ENCODE data around the gene UBP1. TPM values are rescaled to one million over a fixed set of nuclear protein-coding genes. Genes with fewer than 3 reads are reported as not detected.

UBP1 gene
- total RNA-seq, 1 donor from 2014 or later: 78.1 TPM

DNA sequence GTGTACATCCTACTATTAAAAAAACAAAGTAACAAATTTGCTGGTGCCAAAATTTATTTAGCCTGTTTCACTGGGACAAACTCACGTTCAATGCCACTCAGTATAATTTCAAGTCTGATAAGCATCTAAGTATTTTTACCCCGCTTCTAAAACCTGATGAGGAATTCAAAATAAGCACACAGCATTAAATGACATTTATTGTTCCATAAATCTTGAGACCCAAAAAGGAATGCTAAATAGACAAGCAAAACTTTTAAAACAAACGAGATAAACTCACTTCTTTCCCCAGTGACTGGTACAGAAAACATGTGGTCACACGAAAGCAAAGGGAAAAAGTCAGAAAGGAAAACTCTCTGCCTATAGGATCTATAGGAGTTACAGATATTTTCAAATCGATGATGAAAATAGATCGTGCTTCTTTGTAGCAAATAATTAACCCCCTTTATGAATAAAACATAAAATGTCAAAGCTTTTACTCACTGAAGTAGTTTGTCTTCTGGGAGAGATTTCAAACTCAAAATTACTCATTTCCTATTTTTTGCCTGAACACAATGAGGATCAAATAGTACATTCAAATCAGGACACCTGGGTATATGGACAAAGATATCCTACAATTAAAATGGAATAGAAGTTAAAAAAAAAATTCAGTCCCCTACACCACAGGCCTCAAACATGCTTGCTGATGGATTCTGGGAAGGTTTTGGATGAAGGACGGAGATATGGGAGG is 51.7 kb downstream of the UBP1 start:
- DNase-seq (ENCODE audit: low spot score, unreplicated experiment): no peak
- Mint-ChIP-seq H3K27me3 (no peaks in the 10 kb centered on the region), H3K4me1 (ENCODE audit: low read depth) (no peaks in the 10 kb centered on the region), H3K4me3 (ENCODE audit: low read depth) (no peak overlapping the region), H3K9me3 (ENCODE audit: low read depth) (no peaks in the 10 kb centered on the region), H3K36me3 (ENCODE audit: insufficient read depth) (peaks cover 29% of the 10 kb centered on the region), H3K27ac (no peak overlapping the region)
- TF ChIP-seq, protein P1, sequence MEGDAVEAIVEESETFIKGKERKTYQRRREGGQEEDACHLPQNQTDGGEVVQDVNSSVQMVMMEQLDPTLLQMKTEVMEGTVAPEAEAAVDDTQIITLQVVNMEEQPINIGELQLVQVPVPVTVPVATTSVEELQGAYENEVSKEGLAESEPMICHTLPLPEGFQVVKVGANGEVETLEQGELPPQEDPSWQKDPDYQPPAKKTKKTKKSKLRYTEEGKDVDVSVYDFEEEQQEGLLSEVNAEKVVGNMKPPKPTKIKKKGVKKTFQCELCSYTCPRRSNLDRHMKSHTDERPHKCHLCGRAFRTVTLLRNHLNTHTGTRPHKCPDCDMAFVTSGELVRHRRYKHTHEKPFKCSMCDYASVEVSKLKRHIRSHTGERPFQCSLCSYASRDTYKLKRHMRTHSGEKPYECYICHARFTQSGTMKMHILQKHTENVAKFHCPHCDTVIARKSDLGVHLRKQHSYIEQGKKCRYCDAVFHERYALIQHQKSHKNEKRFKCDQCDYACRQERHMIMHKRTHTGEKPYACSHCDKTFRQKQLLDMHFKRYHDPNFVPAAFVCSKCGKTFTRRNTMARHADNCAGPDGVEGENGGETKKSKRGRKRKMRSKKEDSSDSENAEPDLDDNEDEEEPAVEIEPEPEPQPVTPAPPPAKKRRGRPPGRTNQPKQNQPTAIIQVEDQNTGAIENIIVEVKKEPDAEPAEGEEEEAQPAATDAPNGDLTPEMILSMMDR (IDR thresholded peaks at IDR 0.05; ENCODE audit: unreplicated experiment): no peak

DNA sequence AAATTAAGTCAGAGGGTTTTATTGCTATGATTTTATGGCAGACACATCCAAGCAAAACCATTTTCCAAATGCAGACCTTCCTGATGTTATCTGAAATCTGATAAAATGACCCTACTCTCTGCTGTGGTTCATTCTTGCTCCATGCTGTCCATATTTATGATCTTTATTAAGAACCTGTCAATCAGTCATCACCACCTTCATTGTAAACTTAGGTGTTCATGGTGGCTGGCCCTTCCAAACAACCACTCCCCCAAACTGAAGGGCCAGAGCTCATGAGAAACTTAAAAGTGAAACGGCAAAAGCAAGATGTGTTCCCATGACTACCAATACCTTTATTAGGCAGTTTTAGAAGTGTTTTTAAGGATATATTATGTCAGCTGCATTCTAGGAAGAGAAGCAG is 53.6 kb downstream of the UBP1 start:
- no peak for DNase-seq (ENCODE audit: low spot score, unreplicated experiment)
- H3K4me3 Mint-ChIP-seq (ENCODE audit: low read depth): no peak overlapping the region
- H3K4me1 Mint-ChIP-seq (ENCODE audit: low read depth): no peaks in the 10 kb centered on the region
- no peaks in the 10 kb centered on the region for H3K27me3 Mint-ChIP-seq
- no peaks in the 10 kb centered on the region for H3K9me3 Mint-ChIP-seq (ENCODE audit: low read depth)
- peak overlapping the region; percentile 11 for H3K27ac Mint-ChIP-seq
- TF ChIP-seq, protein P1 (IDR thresholded peaks at IDR 0.05; ENCODE audit: unreplicated experiment): no peak
- peaks cover 33% of the 10 kb centered on the region for H3K36me3 Mint-ChIP-seq (ENCODE audit: insufficient read depth)

DNA sequence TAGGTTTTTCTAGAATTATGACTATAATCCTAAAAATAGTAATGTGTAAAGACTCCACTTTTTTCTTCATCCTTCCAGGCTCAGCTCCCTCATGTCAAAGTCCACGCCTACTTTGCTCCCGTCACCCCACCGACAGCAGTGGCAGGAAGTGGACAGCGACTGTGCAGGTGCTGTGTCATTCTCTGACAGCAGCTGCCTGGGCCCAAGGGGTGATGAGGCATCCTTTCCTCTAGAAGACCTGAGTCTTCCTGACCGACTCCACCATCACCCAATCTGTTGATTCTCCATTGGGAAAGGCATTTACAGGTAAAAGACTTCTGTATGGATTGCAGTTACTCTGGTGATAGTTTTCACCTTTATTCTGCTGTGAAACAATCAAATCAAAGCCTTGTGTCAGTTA is 54.8 kb downstream of the UBP1 start:
- no peaks in the 10 kb centered on the region for H3K9me3 Mint-ChIP-seq (ENCODE audit: low read depth)
- H3K36me3 Mint-ChIP-seq (ENCODE audit: insufficient read depth): peaks cover 30% of the 10 kb centered on the region
- no peaks in the 10 kb centered on the region for H3K27me3 Mint-ChIP-seq

DNA sequence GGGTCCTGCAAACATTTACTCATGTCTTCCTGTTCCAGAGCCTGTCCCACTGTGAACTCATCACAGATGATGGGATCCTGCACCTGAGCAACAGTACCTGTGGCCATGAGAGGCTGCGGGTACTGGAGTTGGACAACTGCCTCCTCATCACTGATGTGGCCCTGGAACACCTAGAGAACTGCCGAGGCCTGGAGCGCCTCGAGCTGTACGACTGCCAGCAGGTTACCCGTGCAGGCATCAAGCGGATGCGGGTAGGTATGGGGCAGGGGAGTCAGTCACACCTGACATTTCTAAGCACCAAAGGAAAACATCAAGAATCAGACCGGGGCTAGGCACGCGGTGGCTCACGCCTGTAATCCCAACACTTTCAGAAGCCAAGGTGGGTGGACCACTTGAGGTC is 56.3 kb downstream of the UBP1 start:
- DNase-seq (ENCODE audit: low spot score, unreplicated experiment): no peak
- H3K36me3 Mint-ChIP-seq (ENCODE audit: insufficient read depth): peaks cover 23% of the 10 kb centered on the region
- H3K27ac Mint-ChIP-seq: no peak overlapping the region
- TF ChIP-seq, protein P1 (IDR thresholded peaks at IDR 0.05; ENCODE audit: unreplicated experiment): no peak
- H3K27me3 Mint-ChIP-seq: no peaks in the 10 kb centered on the region
- no peaks in the 10 kb centered on the region for H3K4me1 Mint-ChIP-seq (ENCODE audit: low read depth)
- no peaks in the 10 kb centered on the region for H3K9me3 Mint-ChIP-seq (ENCODE audit: low read depth)
- no peak overlapping the region for H3K4me3 Mint-ChIP-seq (ENCODE audit: low read depth)

More for the DNA sequence above, 54.8 kb downstream of the UBP1 start:
- H3K4me1 Mint-ChIP-seq (ENCODE audit: low read depth): no peaks in the 10 kb centered on the region
- no peak for DNase-seq (ENCODE audit: low spot score, unreplicated experiment)
- H3K27ac Mint-ChIP-seq: no peak overlapping the region
- TF ChIP-seq, protein P1 (IDR thresholded peaks at IDR 0.05; ENCODE audit: unreplicated experiment): no peak
- H3K4me3 Mint-ChIP-seq (ENCODE audit: low read depth): no peak overlapping the region

DNA sequence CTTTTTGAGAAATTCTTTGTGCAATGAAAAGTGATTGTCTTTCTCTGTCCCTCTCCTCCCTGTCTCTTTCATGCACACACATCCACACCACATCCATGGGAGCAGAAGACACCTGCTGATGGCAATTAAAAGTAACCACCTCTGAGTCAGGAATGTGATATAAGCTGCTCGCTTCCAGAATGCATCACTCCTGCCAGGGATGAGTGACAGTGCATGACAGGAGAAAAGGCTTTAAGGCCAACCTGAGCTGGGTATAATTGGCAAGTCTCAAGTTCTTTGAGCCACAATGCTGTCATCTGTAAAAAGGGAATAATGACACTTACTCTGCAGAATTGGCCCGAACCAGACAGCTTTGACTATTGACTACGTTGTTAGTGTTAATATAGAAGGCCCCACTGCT is 59.6 kb downstream of the UBP1 start:
- no peak overlapping the region for H3K4me3 Mint-ChIP-seq (ENCODE audit: low read depth)
- H3K36me3 Mint-ChIP-seq (ENCODE audit: insufficient read depth): peaks cover 20% of the 10 kb centered on the region
- no peak for DNase-seq (ENCODE audit: low spot score, unreplicated experiment)
- TF ChIP-seq, protein P1 (IDR thresholded peaks at IDR 0.05; ENCODE audit: unreplicated experiment): no peak
- no peaks in the 10 kb centered on the region for H3K4me1 Mint-ChIP-seq (ENCODE audit: low read depth)
- no peaks in the 10 kb centered on the region for H3K27me3 Mint-ChIP-seq
- H3K27ac Mint-ChIP-seq: no peak overlapping the region
- no peaks in the 10 kb centered on the region for H3K9me3 Mint-ChIP-seq (ENCODE audit: low read depth)

Measured in progenitor cell of endocrine pancreas (in vitro differentiated cells).